CD4-positive, alpha-beta memory T cell (primary cell): ENCODE data around the gene CMPK1. TPM values are rescaled to one million over a fixed set of nuclear protein-coding genes. Genes with fewer than 3 reads are reported as not detected.

Experiments used
- CTCF ChIA-PET: fragments of 350-600 bp; sonication (Branson Sonifier 250); formaldehyde crosslinking; loops from one replicate; lab custom pipeline; 2021; ENCODE audit warnings: inconsistent platforms; ENCODE audit not compliant: partially characterized antibody; lab: Charles Lee
- POLR2A ChIA-PET: fragments of 350-600 bp; sonication (Branson Sonifier 250); formaldehyde crosslinking; loops from one replicate; lab custom pipeline; 2021; ENCODE audit not compliant: partially characterized antibody; lab: Charles Lee
- DNase-seq, 5 donors: peaks; one replicate each; pipeline versions ENCODE4 v3.0.0 to v3.0.0-alpha.2; 2020 to 2022; ENCODE audit warnings: mixed read lengths in 1 of 5
- H3K27ac ChIP-seq: one replicate; pipeline ENCODE4 v1.7.0; 2013; ENCODE audit warnings: low read depth, low read length
- H3K27me3 ChIP-seq: 2 replicates; pipeline ENCODE4 v1.7.0; 2013; ENCODE audit warnings: mild to moderate bottlenecking, low read length, moderate library complexity; ENCODE audit not compliant: insufficient read depth
- H3K36me3 ChIP-seq: 2 replicates; pipeline ENCODE4 v1.7.0; 2013; ENCODE audit warnings: mild to moderate bottlenecking, low read length, moderate library complexity; ENCODE audit not compliant: insufficient read depth
- H3K4me1 ChIP-seq: 2 replicates; pipeline ENCODE4 v1.7.0; 2013; ENCODE audit warnings: mild to moderate bottlenecking, low read length, moderate library complexity; ENCODE audit not compliant: insufficient read depth
- H3K4me3 ChIP-seq, 2 donors: one replicate each; pipeline ENCODE4 v1.7.0; 2013; ENCODE audit warnings: low read length in 2 of 2, mild to moderate bottlenecking in 1 of 2
- H3K9me3 ChIP-seq, 2 donors: one replicate each; pipeline ENCODE4 v1.7.0; 2013; ENCODE audit warnings: low read length in 2 of 2, control low read depth in 1 of 2; ENCODE audit not compliant: control insufficient read depth in 1 of 2
- H3K27ac Mint-ChIP-seq, 7 donors: one replicate each; pipeline ENCODE4 v1.8.0; 2020 to 2021; ENCODE audit warnings: mixed read lengths in 7 of 7, mild to moderate bottlenecking in 6 of 7, inconsistent platforms in 3 of 7, moderate library complexity in 3 of 7
- H3K27me3 Mint-ChIP-seq, 2 donors: one replicate each; pipeline ENCODE4 v1.8.0; 2020 to 2021; ENCODE audit warnings: mixed read lengths in 2 of 2
- H3K36me3 Mint-ChIP-seq, 2 donors: one replicate each; pipeline ENCODE4 v1.8.0; 2020 to 2021; ENCODE audit warnings: mixed read lengths in 2 of 2, inconsistent platforms in 1 of 2, mild to moderate bottlenecking in 1 of 2
- H3K4me1 Mint-ChIP-seq, 4 donors: one replicate each; pipeline ENCODE4 v1.8.0; 2020 to 2021; ENCODE audit warnings: mixed read lengths in 4 of 4, mild to moderate bottlenecking in 1 of 4
- H3K4me3 Mint-ChIP-seq, 8 donors: one replicate each; pipeline ENCODE4 v1.8.0; 2020 to 2021; ENCODE audit warnings: mixed read lengths in 8 of 8, mild to moderate bottlenecking in 7 of 8, moderate library complexity in 6 of 8, inconsistent platforms in 3 of 8
- H3K9me3 Mint-ChIP-seq, 8 donors: one replicate each; pipeline ENCODE4 v1.8.0; 2020 to 2021; ENCODE audit warnings: mixed read lengths in 8 of 8, mild to moderate bottlenecking in 5 of 8, inconsistent platforms in 3 of 8, moderate library complexity in 1 of 8
- intact Hi-C: fragments of 100-400 bp; cut with micrococcal nuclease; formaldehyde crosslinking; loops from one replicate; pipeline ENCODE4 v1.15.1; 2023
- polyA plus RNA-seq, 2 donors: library from polyadenylated mRNA; unstranded; fragments of 300-500 nt; fragmentation: Illumina TruSeq; gene quantifications; one replicate each; pipeline ENCODE4 v1.2.3, GENCODE V29; 2021
- total RNA-seq, 2 experiments: library from RNA; stranded (reverse); gene quantifications; one replicate each; pipeline ENCODE4 v1.2.3, GENCODE V29; 2021

The CMPK1 gene
- total and polyA plus RNA-seq, 4 experiments from 2014 or later, result 152 to 216 (median 166) TPM

DNA sequence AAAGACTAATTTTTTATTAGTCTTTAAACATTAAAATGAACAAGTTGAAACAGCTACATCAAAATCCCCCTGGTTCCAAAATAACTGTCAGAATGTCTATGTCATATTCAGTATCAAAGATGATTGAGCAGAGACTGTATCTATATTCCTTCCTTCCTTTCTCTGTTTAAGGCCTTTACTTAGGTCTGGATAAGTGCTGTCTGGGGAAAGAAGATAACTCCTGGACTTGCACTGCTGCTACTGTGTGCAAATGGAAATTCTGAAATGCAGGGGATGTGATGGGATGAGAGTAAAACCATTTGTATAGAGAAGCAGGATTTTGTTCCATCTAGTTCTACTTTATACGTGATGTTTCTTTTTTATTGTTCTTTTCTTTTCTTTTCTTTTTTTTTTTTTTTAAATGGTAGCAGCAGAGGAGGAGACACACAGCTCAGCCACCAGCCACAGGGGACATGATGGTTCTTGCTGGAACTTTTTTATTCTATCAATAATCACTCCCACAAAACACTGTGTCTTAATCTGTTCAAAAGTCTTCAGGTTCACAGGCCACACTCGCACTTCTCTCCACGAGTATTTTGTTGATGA, 48.9 kb downstream of the CMPK1 start:
- Histone ChIP-seq H3K4me1 (no peaks in the 10 kb centered on the region), H3K36me3 (peaks cover 4% of the 10 kb centered on the region), H3K27me3 (no peaks in the 10 kb centered on the region), H3K27ac (no peak overlapping the region), H3K4me3 (no peak overlapping the region), H3K9me3 (no peaks in the 10 kb centered on the region)
- H3K9me3 Mint-ChIP-seq, result no peaks in the 10 kb centered on the region
- H3K4me3 Mint-ChIP-seq, result no peak overlapping the region
- H3K4me1 Mint-ChIP-seq, result no peaks in the 10 kb centered on the region
- peaks cover 21 to 22% of the 10 kb centered on the region in 2 donors for H3K36me3 Mint-ChIP-seq
- no peaks in the 10 kb centered on the region for H3K27me3 Mint-ChIP-seq
- ChIA-PET CTCF (interaction anchor here (0.6 to 1.9 kb wide), 2 partner anchors 31 to 189 kb away, joined by 3 to 4 read pairs; no protein-coding TSS in a partner anchor), POLR2A (no interaction called here)
- H3K27ac Mint-ChIP-seq, result no peak overlapping the region
- intact Hi-C loops, result no loop called here
- no peak for DNase-seq

GRCh38 chr1:47384083-47384482, 50.5 kb downstream of the CMPK1 start:
- H3K9me3 ChIP-seq, result no peaks in the 10 kb centered on the region
- Mint-ChIP-seq H3K36me3 (peaks cover 14 to 17% of the 10 kb centered on the region in 2 donors), H3K4me3 (no peak overlapping the region), H3K27ac (no peak overlapping the region), H3K4me1 (peaks cover 0 to 2% (median 0%) of the 10 kb centered on the region in 4 donors), H3K27me3 (peaks cover 0 to 2% of the 10 kb centered on the region in 2 donors), H3K9me3 (no peaks in the 10 kb centered on the region)
- DNase-seq, result no peak
- ChIA-PET CTCF (interaction anchor here (0.5 kb wide), 1 partner anchor 29 kb away, joined by 3 read pairs; no protein-coding TSS in a partner anchor), POLR2A (no interaction called here)
- intact Hi-C loops, result no loop called here
- H3K4me1 ChIP-seq, result no peaks in the 10 kb centered on the region
- no peaks in the 10 kb centered on the region for H3K27me3 ChIP-seq
- no peak overlapping the region for H3K27ac ChIP-seq
- H3K36me3 ChIP-seq, result peaks cover 1% of the 10 kb centered on the region
- H3K4me3 ChIP-seq, result no peak overlapping the region

GRCh38 chr1:47385020-47385419, 51.4 kb downstream of the CMPK1 start:
- Histone ChIP-seq H3K27me3 (no peaks in the 10 kb centered on the region), H3K27ac (no peak overlapping the region), H3K4me1 (no peaks in the 10 kb centered on the region), H3K4me3 (no peak overlapping the region), H3K9me3 (no peaks in the 10 kb centered on the region), H3K36me3 (no peaks in the 10 kb centered on the region)
- POLR2A ChIA-PET, result no interaction called here
- Mint-ChIP-seq H3K27ac (peak overlapping the region in 2 of 7 donors; percentile 50 to 63), H3K9me3 (no peaks in the 10 kb centered on the region), H3K4me3 (no peak overlapping the region), H3K27me3 (peaks cover 0 to 2% of the 10 kb centered on the region in 2 donors), H3K36me3 (peaks cover 8 to 10% of the 10 kb centered on the region in 2 donors), H3K4me1 (peaks cover 0 to 2% (median under 1%) of the 10 kb centered on the region in 4 donors)
- intact Hi-C loops, result no loop called here
- no peak for DNase-seq
- CTCF ChIA-PET, result no interaction called here

GRCh38 chr1:47386268-47386667, 52.7 kb downstream of the CMPK1 start:
- H3K36me3 Mint-ChIP-seq, result peaks cover 5 to 8% of the 10 kb centered on the region in 2 donors
- peaks cover 0 to 2% of the 10 kb centered on the region in 2 donors for H3K27me3 Mint-ChIP-seq
- intact Hi-C loops, result no loop called here
- ChIA-PET CTCF (no interaction called here), POLR2A (no interaction called here)
- no peak overlapping the region for H3K4me3 Mint-ChIP-seq
- Histone ChIP-seq H3K36me3 (no peaks in the 10 kb centered on the region), H3K9me3 (no peaks in the 10 kb centered on the region), H3K4me3 (no peak overlapping the region), H3K27me3 (no peaks in the 10 kb centered on the region), H3K27ac (no peak overlapping the region), H3K4me1 (no peaks in the 10 kb centered on the region)
- H3K9me3 Mint-ChIP-seq, result no peaks in the 10 kb centered on the region
- DNase-seq, result no peak
- peak overlapping the region in 1 of 7 donors; percentile 46 for H3K27ac Mint-ChIP-seq
- H3K4me1 Mint-ChIP-seq, result peaks cover 0 to 2% (median under 1%) of the 10 kb centered on the region in 4 donors

DNA sequence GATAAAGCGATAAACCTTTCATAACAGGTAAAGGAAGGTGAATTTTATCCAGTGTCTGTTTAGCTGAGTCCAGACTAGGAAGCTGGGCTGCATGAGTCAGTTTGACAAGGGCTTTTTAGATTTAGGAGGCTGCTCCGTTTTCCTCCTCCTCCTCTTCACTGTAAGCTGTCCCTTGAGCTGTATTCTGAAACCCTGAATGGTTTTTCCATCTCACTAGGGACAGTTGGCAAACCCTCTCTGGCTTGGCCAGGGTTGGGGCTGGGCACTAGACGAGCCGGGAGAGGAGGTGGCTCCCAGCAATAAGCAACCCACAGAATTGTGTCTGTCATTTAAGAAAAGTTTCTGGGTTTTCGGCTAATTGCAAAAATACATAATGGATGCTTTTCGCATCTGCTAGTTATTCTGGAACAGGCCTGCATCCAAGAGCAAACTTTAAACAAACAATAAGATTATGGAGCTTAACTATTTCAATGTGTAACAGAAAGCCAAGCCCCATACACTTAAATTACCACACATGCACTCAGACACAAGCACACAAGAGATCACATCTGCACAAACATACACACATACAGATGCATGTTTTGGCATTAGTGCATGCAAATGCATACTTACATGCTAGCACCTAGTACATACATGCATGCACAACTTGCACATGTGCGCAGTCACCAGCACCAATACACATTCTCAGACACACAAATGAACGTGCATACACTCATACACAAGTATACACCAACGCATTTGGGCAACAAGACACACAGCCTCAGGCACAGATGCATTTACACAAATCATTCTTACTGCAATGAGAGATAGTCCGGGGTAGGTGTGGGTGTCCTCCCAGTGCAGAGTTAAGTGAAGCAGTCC, 54.7 kb downstream of the CMPK1 start:
- no peaks in the 10 kb centered on the region for H3K4me1 ChIP-seq
- H3K36me3 ChIP-seq, result no peaks in the 10 kb centered on the region
- ChIA-PET CTCF (interaction anchor here (1.1 to 3.0 kb wide), 3 partner anchors 322 to 338 kb away, joined by 3 to 12 read pairs (median 4); no protein-coding TSS in a partner anchor), POLR2A (no interaction called here)
- Mint-ChIP-seq H3K4me1 (peaks cover 0 to 2% (median under 1%) of the 10 kb centered on the region in 4 donors), H3K36me3 (peaks cover 2 to 4% of the 10 kb centered on the region in 2 donors), H3K27ac (no peak overlapping the region), H3K4me3 (no peak overlapping the region), H3K27me3 (peaks cover 2 to 8% of the 10 kb centered on the region in 2 donors), H3K9me3 (no peaks in the 10 kb centered on the region)
- intact Hi-C loops, result loop anchor here (1.0 kb wide), 1 partner anchor 322 kb away; no protein-coding TSS in a partner anchor
- no peaks in the 10 kb centered on the region for H3K27me3 ChIP-seq
- no peak overlapping the region for H3K4me3 ChIP-seq
- no peak overlapping the region for H3K27ac ChIP-seq
- no peaks in the 10 kb centered on the region for H3K9me3 ChIP-seq
- DNase-seq, result no peak

DNA sequence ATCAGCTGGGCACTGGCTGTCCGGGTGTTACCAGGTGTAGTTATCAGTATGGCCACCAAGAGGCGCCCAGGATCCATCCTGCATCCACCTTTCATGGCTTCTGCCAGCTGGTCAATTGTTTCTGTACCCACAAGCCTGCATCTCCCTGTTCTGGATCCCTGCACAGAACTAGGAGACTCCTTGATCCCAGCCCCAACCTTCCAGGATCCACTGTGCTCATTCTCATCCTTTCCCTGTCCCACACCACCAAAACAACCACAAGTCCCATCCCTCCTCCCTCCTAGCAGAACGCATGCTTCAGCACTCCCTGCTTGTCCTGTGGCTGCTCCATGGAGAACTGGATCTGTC, 55.3 kb downstream of the CMPK1 start:
- no peak overlapping the region for H3K27ac ChIP-seq
- H3K4me1 Mint-ChIP-seq, result peaks cover 0 to 2% (median under 1%) of the 10 kb centered on the region in 4 donors
- intact Hi-C loops, result loop anchor here (1.0 kb wide), 1 partner anchor 321 kb away; no protein-coding TSS in a partner anchor
- CTCF ChIA-PET, result interaction anchor here (1.1 to 3.0 kb wide), 3 partner anchors 321 to 337 kb away, joined by 3 to 12 read pairs (median 4); no protein-coding TSS in a partner anchor
- H3K36me3 Mint-ChIP-seq, result peaks cover 0 to 4% of the 10 kb centered on the region in 2 donors
- no peaks in the 10 kb centered on the region for H3K27me3 ChIP-seq
- H3K27ac Mint-ChIP-seq, result peak overlapping the region in 2 of 7 donors; percentile 46 to 47
- H3K4me3 Mint-ChIP-seq, result no peak overlapping the region
- no peaks in the 10 kb centered on the region for H3K36me3 ChIP-seq
- H3K9me3 ChIP-seq, result no peaks in the 10 kb centered on the region
- H3K9me3 Mint-ChIP-seq, result no peaks in the 10 kb centered on the region
- H3K4me1 ChIP-seq, result no peaks in the 10 kb centered on the region
- H3K4me3 ChIP-seq, result no peak overlapping the region
- peaks cover 2 to 10% of the 10 kb centered on the region in 2 donors for H3K27me3 Mint-ChIP-seq
- POLR2A ChIA-PET, result no interaction called here
- peak in 3 of 5 donors; percentile 13 to 20 (median 16) for DNase-seq

GRCh38 chr1:47389731-47390130, 56.1 kb downstream of the CMPK1 start:
- intact Hi-C loops, result no loop called here
- Mint-ChIP-seq H3K36me3 (peaks cover 0 to 4% of the 10 kb centered on the region in 2 donors), H3K27ac (no peak overlapping the region), H3K27me3 (peaks cover 5 to 12% of the 10 kb centered on the region in 2 donors), H3K4me1 (peaks cover 0 to 2% (median under 1%) of the 10 kb centered on the region in 4 donors), H3K9me3 (no peaks in the 10 kb centered on the region), H3K4me3 (no peak overlapping the region)
- ChIA-PET POLR2A (no interaction called here), CTCF (interaction anchor here (0.5 to 3.0 kb wide), 3 partner anchors 320 to 1039 kb away, joined by 3 to 12 read pairs (median 3); no protein-coding TSS in a partner anchor)
- DNase-seq, result no peak
- Histone ChIP-seq H3K36me3 (no peaks in the 10 kb centered on the region), H3K4me1 (no peaks in the 10 kb centered on the region), H3K4me3 (no peak overlapping the region), H3K9me3 (no peaks in the 10 kb centered on the region), H3K27ac (no peak overlapping the region), H3K27me3 (no peaks in the 10 kb centered on the region)
